ENCODE measurements around the gene AFDN.

AFDN gene

DNA sequence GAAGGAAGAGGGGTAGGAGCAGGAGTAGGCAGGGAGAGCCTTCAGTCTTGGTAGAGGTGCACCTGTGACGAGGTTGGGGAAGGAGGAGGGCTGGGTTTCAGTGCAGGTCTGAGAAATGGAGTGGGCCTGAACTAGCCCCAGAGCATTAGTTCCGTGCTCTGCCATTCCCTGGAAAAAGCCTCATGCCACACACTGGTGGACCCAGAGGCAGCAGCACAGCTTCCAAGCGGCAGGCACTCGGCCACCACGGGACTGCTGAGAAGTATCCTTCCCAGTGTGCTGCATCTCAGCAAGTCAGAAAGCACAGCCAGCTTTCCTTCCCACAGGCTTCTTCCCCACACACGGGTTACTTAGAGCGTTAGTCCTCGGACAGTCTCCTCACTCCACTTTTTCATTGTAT lies 93.5 kb downstream of the AFDN start:
- Histone ChIP-seq H4K20me1 (ENCODE audit: low read depth, low read length) (no peaks in the 10 kb centered on the region), H3K4me3 (ENCODE audit: insufficient read depth, low read length, poor library complexity, severe bottlenecking) (no peak overlapping the region), H3K36me3 (ENCODE audit: low read length) (no peaks in the 10 kb centered on the region), H3K27me3 (ENCODE audit: low read length) (no peaks in the 10 kb centered on the region), H3K79me2 (ENCODE audit: insufficient read depth, low read length) (no peaks in the 10 kb centered on the region), H3K27ac (ENCODE audit: low read depth, low read length) (no peak overlapping the region), H3K9ac (ENCODE audit: low read length) (no peak overlapping the region), H2AFZ (ENCODE audit: low read depth, low read length, severe bottlenecking) (no peak overlapping the region), H3F3A (ENCODE audit: insufficient read depth) (no peaks in the 10 kb centered on the region), H3K9me2 (replicated peaks; ENCODE audit: insufficient read depth, low read length) (no peaks in the 10 kb centered on the region), H3K9me3 (ENCODE audit: insufficient read depth, low read length) (no peaks in the 10 kb centered on the region), H3K4me2 (ENCODE audit: low read depth, low read length, poor library complexity, severe bottlenecking) (no peak overlapping the region)
- no peak for TF ChIP-seq CTCF (IDR thresholded peaks at IDR 0.05; ENCODE audit: insufficient read depth, low read length, poor library complexity, severe bottlenecking)

DNA sequence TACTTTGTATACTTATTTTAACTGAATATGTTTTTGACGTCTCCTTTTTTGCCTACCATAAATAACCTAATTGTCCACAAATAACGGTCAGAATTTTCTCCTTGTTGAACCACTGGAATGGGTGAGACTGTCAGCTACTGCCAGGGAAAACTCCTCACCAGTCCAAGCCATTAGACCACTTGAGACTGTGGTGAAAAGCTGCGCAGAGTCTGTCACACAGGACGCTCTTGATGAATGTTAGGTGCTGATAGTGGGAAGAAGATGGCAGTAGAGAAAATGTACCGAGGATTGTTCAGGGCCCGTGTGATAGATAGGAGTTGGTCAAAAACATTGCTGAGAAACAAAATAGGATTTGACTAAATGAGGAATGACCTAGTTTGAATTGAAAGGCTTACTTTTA lies 95.1 kb downstream of the AFDN start:
- no peaks in the 10 kb centered on the region for H3K9me2 ChIP-seq (replicated peaks; ENCODE audit: insufficient read depth, low read length)
- H3K36me3 ChIP-seq (ENCODE audit: low read length): no peaks in the 10 kb centered on the region
- no peaks in the 10 kb centered on the region for H3K79me2 ChIP-seq (ENCODE audit: insufficient read depth, low read length)
- H3F3A ChIP-seq (ENCODE audit: insufficient read depth): no peaks in the 10 kb centered on the region
- no peak overlapping the region for H3K4me2 ChIP-seq (ENCODE audit: low read depth, low read length, poor library complexity, severe bottlenecking)
- TF ChIP-seq CTCF (IDR thresholded peaks at IDR 0.05; ENCODE audit: insufficient read depth, low read length, poor library complexity, severe bottlenecking) (no peak), EZH2phosphoT487 (conservative IDR thresholded peaks at IDR 0.05; ENCODE audit: low read length) (no peak)
- H3K4me3 ChIP-seq (ENCODE audit: insufficient read depth, low read length, poor library complexity, severe bottlenecking): no peak overlapping the region
- no peak overlapping the region for H2AFZ ChIP-seq (ENCODE audit: low read depth, low read length, severe bottlenecking)
- H3K27ac ChIP-seq (ENCODE audit: low read depth, low read length): no peak overlapping the region
- no peak overlapping the region for H3K9ac ChIP-seq (ENCODE audit: low read length)
- H4K20me1 ChIP-seq (ENCODE audit: low read depth, low read length): no peaks in the 10 kb centered on the region
- H3K9me3 ChIP-seq (ENCODE audit: insufficient read depth, low read length): no peaks in the 10 kb centered on the region
- no peaks in the 10 kb centered on the region for H3K27me3 ChIP-seq (ENCODE audit: low read length)

- H3K27me3 ChIP-seq (ENCODE audit: low read length): no peaks in the 10 kb centered on the region
- no peaks in the 10 kb centered on the region for H3K9me3 ChIP-seq (ENCODE audit: insufficient read depth, low read length)
- H3K9me2 ChIP-seq (replicated peaks; ENCODE audit: insufficient read depth, low read length): no peaks in the 10 kb centered on the region
- no peak overlapping the region for H3K4me2 ChIP-seq (ENCODE audit: low read depth, low read length, poor library complexity, severe bottlenecking)
- H2AFZ ChIP-seq (ENCODE audit: low read depth, low read length, severe bottlenecking): no peak overlapping the region
- H3K9ac ChIP-seq (ENCODE audit: low read length): no peak overlapping the region
- no peak overlapping the region for H3K4me3 ChIP-seq (ENCODE audit: insufficient read depth, low read length, poor library complexity, severe bottlenecking)
- H3F3A ChIP-seq (ENCODE audit: insufficient read depth): no peaks in the 10 kb centered on the region
- no peak overlapping the region for H3K27ac ChIP-seq (ENCODE audit: low read depth, low read length)
- H3K79me2 ChIP-seq (ENCODE audit: insufficient read depth, low read length): no peaks in the 10 kb centered on the region
- H4K20me1 ChIP-seq (ENCODE audit: low read depth, low read length): no peaks in the 10 kb centered on the region
- TF ChIP-seq CTCF (IDR thresholded peaks at IDR 0.05; ENCODE audit: insufficient read depth, low read length, poor library complexity, severe bottlenecking): no peak
- no peak for TF ChIP-seq EZH2phosphoT487 (conservative IDR thresholded peaks at IDR 0.05; ENCODE audit: low read length)
- H3K36me3 ChIP-seq (ENCODE audit: low read length): no peaks in the 10 kb centered on the region
These were observed 98.3 kb downstream of the AFDN start for GRCh38 chr6:167925026-167925425.

DNA sequence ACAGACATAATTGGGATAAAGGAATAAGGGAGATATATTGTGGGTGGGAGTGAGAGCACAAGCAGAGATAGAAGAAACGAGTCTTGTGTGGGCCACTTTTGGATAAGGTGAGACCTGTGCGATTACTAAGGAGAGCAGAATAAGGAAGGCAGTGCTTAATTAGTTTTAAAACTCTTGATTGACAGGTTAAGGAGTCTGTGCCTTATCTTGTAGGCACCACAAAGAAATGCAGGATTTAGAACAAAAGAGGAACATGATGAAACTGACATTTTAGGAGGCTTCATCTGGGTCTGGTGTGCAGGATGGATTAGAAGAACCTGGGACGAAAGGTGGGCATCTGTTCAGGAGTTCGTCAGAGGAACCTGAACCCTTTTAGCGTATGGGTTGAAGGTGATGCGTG lies 100.5 kb downstream of the AFDN start:
- no peak overlapping the region for H3K4me3 ChIP-seq (ENCODE audit: insufficient read depth, low read length, poor library complexity, severe bottlenecking)
- no peaks in the 10 kb centered on the region for H3K9me3 ChIP-seq (ENCODE audit: insufficient read depth, low read length)
- H3K9me2 ChIP-seq (replicated peaks; ENCODE audit: insufficient read depth, low read length): no peaks in the 10 kb centered on the region
- H3F3A ChIP-seq (ENCODE audit: insufficient read depth): no peaks in the 10 kb centered on the region
- no peak overlapping the region for H3K27ac ChIP-seq (ENCODE audit: low read depth, low read length)
- no peaks in the 10 kb centered on the region for H3K79me2 ChIP-seq (ENCODE audit: insufficient read depth, low read length)
- no peak overlapping the region for H3K4me2 ChIP-seq (ENCODE audit: low read depth, low read length, poor library complexity, severe bottlenecking)
- TF ChIP-seq EZH2phosphoT487 (conservative IDR thresholded peaks at IDR 0.05; ENCODE audit: low read length) (no peak), CTCF (IDR thresholded peaks at IDR 0.05; ENCODE audit: insufficient read depth, low read length, poor library complexity, severe bottlenecking) (no peak)
- no peaks in the 10 kb centered on the region for H3K27me3 ChIP-seq (ENCODE audit: low read length)
- H4K20me1 ChIP-seq (ENCODE audit: low read depth, low read length): no peaks in the 10 kb centered on the region
- H3K9ac ChIP-seq (ENCODE audit: low read length): no peak overlapping the region
- no peak overlapping the region for H2AFZ ChIP-seq (ENCODE audit: low read depth, low read length, severe bottlenecking)
- no peaks in the 10 kb centered on the region for H3K36me3 ChIP-seq (ENCODE audit: low read length)

Measured in SU-DHL-6 (cell line).